GM12873 (cell line): ENCODE measurements around the gene ZGLP1.

Experiments used
- TF ChIP-seq, protein P1 (sequence below): IDR thresholded peaks from 2 replicates; pipeline ENCODE4 v1.5.1; 2012; ENCODE audit warnings: low read depth, mild to moderate bottlenecking, moderate library complexity, low read length, control low read depth; ENCODE audit not compliant: insufficient read depth; ENCODE audit errors: missing control alignments

Gene ZGLP1

DNA sequence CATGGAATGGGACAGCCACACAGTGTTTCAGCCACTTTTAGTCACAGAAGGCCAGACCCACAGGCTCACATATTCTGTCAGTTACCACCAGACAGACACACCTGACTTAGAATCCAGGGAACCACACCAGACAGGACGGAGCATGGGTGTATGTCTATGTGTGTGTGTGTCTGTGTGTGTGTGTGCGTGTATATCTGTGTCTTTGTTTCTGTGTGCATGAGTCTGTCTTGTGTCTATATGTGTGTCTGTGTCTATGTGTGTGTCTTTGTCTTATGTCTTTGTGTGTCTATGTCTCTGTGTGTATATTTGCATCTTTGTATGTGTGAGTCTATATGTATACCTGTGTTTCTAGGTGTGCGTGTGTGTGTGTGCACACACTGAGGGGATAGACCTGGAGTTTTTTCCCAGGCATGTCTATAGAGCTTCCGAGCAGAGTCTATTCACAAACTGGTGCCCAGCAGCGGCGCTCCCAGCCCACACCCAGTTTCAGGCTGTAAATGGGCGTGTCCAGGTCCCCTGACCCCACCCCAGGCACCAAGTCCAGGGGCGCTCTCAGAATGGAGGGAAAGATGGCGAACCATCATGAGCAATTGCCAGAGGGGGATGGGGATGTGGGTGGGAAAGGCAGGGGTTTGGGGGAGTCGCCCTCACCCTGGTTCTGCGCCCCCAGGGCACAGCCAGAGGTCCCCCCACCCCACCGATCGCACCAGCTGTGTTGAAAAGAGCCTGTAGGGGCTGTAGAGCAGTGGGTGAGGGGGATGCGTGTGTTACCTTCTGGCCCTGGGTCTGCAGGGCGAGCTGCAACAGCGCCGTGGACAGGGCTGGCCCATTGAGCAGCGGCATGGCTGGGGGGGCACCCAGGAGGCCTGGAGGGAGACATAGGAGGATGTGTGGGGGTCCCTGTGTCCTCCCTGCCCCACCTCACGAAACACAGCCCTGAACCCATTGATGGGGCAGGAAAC is 12.5 kb upstream of the ZGLP1 start:
- TF ChIP-seq, protein P1, sequence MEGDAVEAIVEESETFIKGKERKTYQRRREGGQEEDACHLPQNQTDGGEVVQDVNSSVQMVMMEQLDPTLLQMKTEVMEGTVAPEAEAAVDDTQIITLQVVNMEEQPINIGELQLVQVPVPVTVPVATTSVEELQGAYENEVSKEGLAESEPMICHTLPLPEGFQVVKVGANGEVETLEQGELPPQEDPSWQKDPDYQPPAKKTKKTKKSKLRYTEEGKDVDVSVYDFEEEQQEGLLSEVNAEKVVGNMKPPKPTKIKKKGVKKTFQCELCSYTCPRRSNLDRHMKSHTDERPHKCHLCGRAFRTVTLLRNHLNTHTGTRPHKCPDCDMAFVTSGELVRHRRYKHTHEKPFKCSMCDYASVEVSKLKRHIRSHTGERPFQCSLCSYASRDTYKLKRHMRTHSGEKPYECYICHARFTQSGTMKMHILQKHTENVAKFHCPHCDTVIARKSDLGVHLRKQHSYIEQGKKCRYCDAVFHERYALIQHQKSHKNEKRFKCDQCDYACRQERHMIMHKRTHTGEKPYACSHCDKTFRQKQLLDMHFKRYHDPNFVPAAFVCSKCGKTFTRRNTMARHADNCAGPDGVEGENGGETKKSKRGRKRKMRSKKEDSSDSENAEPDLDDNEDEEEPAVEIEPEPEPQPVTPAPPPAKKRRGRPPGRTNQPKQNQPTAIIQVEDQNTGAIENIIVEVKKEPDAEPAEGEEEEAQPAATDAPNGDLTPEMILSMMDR = no peak

DNA sequence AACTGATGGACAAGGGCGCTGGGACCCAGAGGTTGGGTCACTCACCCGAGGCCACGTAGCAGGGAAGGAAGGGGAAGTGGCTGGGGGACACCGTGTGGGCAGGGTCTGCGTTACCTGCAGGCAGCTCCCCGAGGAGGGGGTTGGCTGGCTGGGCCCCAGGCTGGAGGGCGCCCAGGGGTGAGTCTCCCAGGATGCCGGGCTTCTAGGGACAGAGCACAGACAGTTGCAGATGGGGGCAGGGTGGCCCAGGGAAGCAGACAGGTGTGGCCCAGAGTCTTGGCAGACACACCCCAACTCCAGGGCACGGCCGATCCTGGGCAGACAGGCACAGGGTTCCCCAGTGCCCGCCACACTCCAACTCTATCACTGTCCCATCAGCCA is 11.8 kb upstream of the ZGLP1 start:
- TF ChIP-seq, protein P1 = no peak

DNA sequence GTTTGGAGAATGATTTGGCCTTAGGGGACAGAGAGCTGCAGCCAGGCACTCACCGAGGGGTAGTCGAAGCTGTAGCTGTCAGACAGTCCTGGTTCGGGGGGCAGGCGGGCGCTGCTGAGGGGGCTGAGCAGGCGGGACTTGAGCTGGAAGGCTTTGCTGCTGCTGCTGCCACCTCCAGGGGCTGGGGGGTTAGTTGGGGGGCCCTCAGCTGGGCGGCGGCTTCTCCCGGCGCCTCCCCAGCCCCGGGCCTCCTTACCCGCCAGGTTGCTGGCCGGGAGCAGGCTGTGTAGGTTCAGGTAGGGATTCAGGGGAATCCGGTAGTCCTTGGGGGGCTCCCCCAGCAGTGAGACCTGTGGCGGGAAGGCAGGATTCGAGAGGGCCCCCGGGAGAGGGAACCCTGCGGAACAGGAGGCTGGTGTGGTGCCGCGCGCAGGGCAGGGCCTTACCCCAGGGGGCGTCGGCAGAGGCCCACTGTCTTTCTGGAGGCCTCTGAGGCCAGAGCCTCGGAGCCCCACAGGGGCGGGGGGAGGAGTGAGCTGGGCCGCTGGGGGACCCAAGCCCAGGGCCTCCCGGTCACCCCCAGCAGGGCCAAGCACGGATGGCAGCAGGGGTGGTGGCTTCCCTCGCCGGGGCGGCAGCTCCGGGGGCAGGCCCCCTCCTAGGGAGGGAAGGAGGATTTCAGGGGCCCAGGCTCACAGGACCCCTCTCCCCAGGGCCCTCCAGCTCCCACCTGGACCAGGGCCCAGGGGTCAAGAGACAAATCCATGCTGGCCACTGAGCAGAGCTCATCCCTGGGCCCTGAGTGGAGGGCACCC is 11.2 kb upstream of the ZGLP1 start:
- TF ChIP-seq, protein P1 = no peak

DNA sequence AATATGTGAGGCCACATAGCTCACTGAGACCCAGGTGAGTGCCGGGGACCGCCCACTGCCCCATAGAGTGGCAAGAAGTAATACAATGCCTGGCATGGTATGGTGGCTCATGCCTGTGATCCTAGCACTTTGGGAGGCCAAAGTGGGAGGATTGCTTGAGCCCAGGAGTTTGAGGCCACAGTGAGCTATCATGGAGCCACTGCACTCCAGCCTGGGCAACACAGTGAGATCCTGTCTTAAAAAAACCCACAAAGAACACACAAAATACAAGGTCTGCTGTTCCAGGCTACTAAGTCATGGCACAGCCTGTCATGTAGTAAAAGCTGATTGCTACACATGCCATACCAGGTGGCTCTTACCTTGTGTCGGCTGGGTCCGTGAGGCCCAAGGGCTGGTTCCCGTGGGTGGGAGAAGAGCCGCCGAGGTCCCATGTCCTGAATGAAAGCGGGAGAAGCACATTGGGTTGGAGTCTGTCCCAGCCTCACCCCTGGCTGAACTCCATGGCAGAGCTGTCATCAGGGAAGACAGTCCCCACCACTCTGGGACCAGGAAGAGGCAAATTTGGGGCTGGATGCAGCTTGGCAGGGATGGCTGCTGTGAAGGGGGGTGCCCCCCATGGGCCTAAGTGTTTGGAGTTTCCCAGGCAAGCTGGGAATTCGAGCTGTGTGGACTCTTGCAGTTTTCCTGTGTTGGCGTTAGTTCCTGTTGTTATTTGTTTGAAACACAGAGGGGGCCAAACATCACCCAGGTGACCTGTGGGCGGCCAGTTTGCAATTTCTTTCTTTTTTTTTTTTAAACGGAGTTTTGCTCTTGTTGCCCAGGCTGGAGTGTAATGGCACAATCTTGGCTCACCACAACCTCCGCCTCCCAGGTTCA is 9.4 kb upstream of the ZGLP1 start:
- TF ChIP-seq, protein P1 = no peak

DNA sequence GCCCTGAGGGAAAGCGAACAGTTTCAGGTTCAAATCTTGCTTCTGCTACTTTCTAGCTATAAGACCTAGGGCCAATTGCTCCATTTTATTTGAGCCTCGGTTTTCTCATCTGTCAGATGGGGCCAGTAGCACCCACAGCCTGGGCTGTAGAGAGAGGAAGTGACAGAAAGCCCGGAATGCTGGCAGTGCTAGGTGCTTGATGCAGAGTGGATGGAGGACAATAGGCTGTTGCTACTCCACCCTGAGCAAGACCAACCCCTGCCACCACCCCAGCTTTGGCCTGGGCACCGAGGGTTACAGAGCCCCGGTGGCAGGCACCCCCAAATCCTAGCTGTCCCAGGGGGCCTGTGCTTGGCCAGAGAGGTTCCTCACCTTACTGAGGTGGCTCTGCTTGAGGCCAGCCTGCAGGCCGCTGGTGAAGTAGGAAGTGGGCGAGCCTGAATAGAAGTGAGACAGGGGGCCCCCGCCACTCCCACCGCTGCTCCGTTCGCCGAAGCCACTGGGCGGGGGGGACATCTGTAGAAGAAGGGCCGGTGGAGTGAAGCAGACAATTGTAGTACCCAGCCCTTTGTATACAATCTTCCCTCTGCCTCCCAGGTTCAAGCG is 8.3 kb upstream of the ZGLP1 start:
- TF ChIP-seq, protein P1 = no peak

DNA sequence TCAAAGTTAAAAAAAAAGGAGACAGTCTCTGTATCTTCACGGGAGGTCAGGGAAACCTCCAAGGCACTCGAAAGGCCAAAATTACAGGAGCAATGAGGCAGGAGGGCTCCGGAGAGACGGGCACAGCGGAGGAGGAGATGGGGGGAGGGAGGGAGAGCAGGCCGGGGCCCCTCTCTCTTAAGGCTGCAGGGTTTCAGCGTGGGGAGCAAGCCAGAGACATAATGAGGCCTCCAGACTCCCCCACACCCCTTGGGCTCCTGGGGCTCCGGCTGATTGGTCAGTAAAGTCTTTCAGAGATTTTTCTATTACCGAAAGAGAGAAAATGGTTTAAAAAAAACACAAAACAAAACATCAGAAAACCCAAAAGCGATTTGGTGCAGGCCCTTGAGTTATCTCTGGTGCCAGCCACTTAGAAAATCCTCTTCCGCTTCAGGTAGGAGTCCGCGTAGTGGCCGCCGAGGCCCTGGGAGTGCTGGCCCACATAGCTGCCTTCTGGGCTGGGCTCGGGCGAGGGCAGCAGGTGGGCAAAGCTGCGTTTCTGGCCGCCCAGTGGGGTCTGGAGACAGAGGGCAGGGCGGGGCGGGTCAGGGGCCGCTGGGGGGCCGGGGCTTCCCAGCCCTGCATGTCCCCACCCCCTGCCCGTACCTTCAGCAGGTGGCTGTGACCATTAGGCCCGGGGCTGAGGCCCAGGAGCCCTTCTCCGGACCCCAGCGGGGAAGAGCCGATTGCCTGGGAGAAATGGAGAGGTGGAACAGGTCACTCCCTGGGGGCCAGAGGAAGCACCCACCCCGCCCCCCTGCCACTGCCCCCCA is 7.6 kb upstream of the ZGLP1 start:
- TF ChIP-seq, protein P1 = no peak
